Smooth muscle cell of the brain vasculature (primary cell): ENCODE results near the gene COL9A1.

Experiments
- DNase-seq: peaks from one replicate; pipeline ENCODE4 v3.0.0-alpha.2; 2012; ENCODE audit warnings: low read depth, low spot score

Gene COL9A1

GRCh38 chr6:70289299-70289698 lies 13.6 kb downstream of the COL9A1 start:
- DNase-seq, result no peak

- DNase-seq, result no peak
These were observed 16.0 kb downstream of the COL9A1 start for GRCh38 chr6:70286905-70287304.

DNA sequence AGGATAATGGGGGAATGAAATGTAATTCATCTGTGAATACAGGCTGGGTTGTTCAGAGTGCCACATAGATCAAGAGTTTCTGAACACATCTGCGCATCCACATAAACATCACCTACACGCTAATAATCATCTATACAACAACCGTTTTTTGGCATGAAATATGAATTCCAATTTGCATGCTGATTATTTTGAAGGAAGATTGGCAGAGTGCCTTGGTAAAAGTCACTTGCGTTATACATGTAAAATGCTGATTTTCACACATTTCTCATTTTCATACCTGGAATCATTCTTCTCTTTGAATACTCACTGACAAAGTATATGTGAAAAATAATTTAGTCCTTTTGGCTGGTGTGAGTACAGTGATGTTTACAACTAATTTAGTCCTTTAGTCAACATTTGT lies 17.7 kb downstream of the COL9A1 start:
- DNase-seq, result no peak

DNA sequence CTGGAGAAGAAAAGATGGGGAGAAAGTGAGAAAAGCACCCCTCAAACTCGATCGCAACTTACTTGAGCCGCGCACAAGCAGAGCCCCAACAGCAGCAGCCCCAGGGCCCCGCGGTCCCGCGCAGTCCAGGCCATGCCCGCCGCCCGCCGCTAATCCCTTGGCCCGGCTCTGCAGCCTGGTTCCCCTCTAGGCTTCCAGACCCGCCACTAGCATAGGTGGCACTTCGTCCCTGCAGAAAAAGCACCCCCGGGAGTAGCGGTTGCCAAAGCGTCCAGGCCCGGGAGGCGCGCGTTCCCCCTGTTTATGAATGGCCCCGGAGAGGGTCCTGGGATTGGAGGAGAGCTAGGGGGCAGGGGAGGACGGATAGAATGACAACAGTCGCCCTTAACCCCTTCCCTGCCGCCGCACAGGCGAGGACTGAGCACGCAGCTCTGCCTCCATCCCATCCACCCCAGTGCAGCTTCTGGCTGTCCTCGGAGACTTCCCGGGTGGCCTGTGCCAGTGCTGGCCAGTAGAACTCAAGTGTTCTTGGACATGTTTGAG lies 19.9 kb downstream of the COL9A1 start:
- no peak for DNase-seq

DNA sequence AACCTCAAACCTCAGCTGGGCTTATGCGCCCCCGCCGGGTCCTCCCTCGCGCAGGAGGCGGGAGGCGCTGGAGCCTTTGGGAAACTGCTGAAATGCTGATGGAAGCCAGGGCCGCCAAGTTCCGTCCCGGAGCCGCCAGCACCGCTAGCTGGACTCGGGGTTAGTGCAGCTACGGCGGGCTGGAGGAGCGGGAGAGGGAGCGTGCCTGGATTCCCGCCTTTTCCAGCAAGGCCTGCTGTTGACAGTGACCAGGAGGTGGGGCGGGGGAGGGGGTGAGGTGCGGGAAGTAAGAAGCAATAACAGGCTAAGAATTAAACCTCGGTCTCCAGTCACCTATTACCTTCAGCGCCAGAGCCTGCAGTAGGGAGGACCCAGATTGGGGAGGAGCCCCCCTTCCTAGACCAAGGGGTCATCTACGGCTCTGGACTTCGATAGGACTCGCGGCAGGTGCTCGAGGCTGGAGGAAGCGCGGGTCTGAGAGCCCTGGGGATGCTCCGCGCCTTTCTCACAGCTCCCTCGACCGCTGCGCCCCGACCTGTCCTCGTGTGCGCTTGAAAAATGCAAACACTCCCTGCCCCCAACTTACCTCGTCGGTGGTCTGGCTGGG lies 20.5 kb downstream of the COL9A1 start:
- no peak for DNase-seq

GRCh38 chr6:70281923-70282311 lies 21.0 kb downstream of the COL9A1 start:
- no peak for DNase-seq

DNA sequence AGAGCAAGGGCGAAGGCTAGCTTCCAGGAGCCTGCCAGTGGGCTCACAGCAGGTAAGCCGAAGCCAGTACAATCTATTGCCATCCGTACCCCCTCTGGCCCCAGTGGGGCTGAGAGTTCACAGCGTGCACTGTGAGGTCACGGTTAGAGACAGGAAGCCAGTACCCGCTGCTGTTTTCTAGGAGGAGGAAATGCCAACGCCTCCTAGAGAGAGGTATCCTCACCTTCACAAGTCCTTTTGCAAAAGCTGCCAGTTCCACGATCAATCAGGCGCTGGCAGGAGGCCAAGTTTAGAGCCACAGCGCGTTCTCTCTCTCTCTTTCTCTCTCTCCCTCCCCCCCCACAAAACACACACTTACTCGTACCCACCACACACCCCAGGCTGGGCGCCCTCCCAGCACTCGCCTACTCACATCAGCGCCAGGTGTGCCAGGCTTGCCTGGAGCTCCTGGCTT lies 22.5 kb downstream of the COL9A1 start:
- DNase-seq, result no peak

GRCh38 chr6:70277470-70277869 lies 25.4 kb downstream of the COL9A1 start:
- no peak for DNase-seq

DNA sequence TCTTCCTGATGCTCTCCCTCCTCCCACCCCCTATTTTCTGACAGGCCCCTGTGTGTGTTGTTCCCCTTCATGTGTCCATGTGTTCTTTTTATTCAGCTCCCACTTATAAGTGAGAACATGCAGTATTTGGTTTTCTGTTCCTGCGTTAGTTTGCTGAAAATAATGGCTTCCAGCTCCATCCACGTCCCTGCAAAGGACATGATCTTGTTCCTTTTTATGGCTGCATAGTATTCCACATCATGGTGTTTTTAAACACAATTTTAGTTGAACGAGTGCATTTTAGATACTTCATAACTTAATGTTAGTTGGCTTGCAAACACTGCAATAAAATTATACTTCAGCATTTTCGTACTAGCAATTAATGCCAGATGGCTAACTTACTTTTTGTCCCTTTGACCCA lies 28.5 kb downstream of the COL9A1 start:
- DNase-seq, result no peak

GRCh38 chr6:70272071-70272470 lies 30.8 kb downstream of the COL9A1 start:
- no peak for DNase-seq

GRCh38 chr6:70270287-70271005 lies 32.4 kb downstream of the COL9A1 start:
- DNase-seq, result no peak

GRCh38 chr6:70266142-70266541 lies 36.7 kb downstream of the COL9A1 start:
- no peak for DNase-seq

GRCh38 chr6:70264306-70264705 lies 38.6 kb downstream of the COL9A1 start:
- DNase-seq, result no peak

DNA sequence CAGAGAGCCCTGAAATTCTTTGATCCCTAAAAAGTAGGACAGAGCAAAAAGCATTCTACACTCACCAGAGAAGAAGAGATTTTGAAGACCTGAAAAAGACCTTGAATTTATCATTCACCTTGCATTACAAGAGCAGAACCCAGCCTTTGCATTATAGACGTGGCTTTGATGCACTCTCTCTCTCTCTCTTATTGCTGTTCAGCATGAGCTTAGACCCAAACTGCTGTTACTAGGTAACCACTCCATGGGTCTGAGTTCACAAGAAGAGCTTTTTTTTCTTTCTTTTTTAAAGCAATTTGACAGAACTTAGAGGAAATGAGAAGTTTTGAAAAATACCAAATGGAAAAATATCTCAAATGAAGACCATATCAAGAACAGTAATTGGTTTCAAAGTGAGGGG lies 44.4 kb downstream of the COL9A1 start:
- DNase-seq, result no peak

DNA sequence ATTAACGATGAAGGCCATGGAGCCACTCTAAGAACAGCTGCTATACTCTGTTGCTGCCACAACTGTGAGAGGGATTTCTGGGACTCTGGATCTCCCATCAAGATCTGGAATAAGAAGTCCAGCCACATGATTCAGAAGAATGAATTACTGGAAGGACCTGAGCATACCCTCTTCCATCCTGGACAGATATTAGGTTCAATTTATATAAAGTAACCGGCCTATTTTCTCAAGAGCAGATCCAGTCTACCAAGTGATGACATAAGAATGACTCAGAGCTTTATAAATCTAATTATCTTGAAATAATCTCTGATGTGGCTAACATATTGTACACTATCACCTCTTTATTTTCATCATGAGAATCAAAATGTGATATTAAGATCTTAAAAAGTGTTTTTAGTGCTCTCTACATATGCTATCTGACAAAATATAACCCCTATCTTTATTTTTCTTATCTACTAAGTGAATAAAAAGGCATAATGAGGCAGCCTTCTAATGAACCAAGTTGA lies 45.1 kb downstream of the COL9A1 start:
- DNase-seq, result no peak

DNA sequence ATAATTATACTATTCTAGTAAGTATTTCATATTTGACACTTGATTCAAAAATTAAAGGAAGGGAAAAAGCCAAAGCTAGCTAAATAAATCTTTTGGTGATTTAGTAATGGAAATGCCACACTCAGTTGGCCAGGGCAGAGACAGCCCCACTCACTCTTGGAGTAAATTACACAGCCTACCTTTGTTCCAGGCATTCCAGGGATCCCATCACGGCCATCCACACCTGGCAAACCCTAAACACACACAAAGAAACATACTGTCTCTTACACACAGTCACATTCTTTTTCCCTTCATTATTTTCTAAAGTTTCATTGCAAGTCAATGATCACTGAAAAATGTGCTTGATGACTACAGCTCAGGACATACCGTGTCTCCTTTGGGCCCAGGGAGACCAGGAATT lies 48.1 kb downstream of the COL9A1 start:
- no peak for DNase-seq

DNA sequence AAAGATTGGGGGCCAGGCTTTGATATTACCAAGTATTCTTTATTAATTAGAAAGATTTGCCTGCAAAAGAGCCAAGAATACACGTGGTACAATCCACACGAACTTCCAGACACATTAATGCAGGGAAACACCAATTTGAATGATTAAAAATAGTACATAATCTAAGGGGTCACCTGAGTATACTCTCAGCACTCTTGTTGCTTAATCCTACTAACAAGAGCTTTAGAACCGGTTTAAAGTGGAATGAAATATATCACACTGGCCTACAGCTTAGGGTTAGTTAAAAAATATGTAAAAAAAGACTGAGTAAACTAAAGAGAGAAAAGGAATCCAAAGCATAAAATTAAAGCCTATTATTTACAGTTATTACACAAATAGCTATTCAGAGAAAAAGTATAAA lies 49.0 kb downstream of the COL9A1 start:
- DNase-seq, result no peak

DNA sequence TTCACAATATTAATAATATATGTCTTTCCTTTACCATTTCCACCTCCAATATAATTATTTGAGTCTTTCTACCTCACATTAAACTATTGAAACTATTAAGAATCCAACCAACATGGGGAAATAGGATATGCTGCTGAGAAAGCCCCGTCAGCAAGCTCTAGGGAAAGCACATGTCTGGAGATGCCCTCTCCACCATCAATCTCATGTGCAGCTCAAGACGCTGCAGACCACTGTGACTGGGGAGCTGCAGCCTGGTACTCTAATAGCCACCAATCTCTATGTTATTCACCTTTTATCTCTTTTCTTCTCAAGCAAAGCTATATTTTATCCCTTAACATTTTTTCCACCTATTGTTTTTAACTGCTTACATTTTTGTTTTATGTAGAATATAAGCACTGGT lies 50.3 kb downstream of the COL9A1 start:
- no peak for DNase-seq

DNA sequence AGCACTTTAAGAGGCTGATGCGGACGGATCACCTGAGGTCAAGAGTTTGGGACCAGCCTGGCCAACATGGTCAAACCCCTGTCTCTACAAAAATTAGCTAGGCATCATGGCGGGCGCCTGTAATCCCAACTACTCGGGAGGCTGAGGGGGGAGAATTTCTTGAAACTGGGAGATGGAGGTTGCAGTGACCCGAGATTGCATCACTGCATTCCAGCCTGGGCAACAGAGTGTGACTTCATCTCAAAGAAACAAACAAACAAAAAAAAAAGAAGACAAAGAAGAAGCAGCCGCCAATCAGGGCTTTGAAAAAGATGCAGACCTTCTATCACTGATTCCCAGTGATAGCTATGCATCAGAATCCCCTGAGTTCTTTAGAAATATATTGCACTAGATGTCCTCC lies 56.8 kb downstream of the COL9A1 start:
- no peak for DNase-seq

DNA sequence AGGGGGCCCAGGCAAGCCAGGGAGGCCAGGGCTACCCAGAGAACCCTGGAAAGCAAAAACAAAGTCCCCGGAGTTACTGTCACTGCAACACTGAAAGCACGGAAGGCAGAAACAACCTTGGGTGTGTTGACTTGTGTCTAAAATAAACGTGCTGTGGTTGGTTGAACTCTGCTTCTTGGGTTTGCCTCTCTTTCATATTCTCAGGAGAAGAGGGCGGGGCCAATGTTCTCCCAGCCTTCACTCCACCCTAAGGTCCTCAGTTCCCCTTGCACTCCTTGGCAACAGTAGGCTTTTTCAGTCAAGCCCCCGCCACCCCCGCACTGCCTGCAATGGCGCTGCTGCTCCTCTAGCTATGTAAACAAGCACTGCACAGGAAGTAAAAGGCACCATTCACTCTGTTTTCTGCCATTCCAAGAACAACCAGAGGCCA lies 60.9 kb downstream of the COL9A1 start:
- no peak for DNase-seq

DNA sequence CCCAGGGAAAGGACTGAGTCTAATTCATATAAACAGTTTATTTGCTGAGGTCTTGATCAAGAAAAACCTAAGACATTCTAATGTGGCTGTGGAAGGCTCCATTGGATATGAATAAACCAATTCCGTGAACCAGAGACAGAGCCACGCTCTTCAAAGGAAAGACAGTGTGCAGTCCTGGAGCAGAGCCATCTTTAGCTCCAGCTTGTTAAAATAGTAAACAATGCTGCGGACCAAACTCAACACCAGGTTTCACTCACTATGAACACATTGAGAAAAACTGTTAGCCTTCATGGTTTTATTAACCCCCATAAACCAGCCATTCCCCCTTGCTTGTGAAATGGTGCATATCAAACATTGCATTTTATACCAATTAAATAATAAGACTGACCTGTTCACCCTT lies 61.9 kb downstream of the COL9A1 start:
- DNase-seq, result no peak

- DNase-seq, result no peak
These were observed 66.5 kb downstream of the COL9A1 start for GRCh38 chr6:70236343-70236742.
